ENCODE measurements around the gene ACO2.
"Not testable (repeated sequence)": the region's sequence is repeated elsewhere in the genome, so short reads cannot be mapped to it uniquely, and the experiment has no call there.

The ACO2 gene

GRCh38 chr22:41568811-41569210, 99.9 kb downstream of the ACO2 start:
- no peaks in the 10 kb centered on the region for H3K79me2 ChIP-seq (ENCODE audit: low read length)
- H3K27me3 ChIP-seq (ENCODE audit: low read depth, low read length): no peaks in the 10 kb centered on the region
- H3K9me3 ChIP-seq (ENCODE audit: insufficient read depth, low read length): no peaks in the 10 kb centered on the region
- no peak overlapping the region for H2AFZ ChIP-seq (ENCODE audit: low read depth, low read length)
- H3K4me1 ChIP-seq (ENCODE audit: low read length): no peaks in the 10 kb centered on the region
- no peak overlapping the region for H3K9ac ChIP-seq (ENCODE audit: low read length)
- no peak overlapping the region for H3K4me2 ChIP-seq (ENCODE audit: low read length)
- no peaks in the 10 kb centered on the region for H3K36me3 ChIP-seq (replicated peaks; ENCODE audit: low read depth, low read length)
- no peak for TF ChIP-seq EZH2phosphoT487 (IDR thresholded peaks at IDR 0.05; ENCODE audit: low read depth)
- TF ChIP-seq, protein P1, sequence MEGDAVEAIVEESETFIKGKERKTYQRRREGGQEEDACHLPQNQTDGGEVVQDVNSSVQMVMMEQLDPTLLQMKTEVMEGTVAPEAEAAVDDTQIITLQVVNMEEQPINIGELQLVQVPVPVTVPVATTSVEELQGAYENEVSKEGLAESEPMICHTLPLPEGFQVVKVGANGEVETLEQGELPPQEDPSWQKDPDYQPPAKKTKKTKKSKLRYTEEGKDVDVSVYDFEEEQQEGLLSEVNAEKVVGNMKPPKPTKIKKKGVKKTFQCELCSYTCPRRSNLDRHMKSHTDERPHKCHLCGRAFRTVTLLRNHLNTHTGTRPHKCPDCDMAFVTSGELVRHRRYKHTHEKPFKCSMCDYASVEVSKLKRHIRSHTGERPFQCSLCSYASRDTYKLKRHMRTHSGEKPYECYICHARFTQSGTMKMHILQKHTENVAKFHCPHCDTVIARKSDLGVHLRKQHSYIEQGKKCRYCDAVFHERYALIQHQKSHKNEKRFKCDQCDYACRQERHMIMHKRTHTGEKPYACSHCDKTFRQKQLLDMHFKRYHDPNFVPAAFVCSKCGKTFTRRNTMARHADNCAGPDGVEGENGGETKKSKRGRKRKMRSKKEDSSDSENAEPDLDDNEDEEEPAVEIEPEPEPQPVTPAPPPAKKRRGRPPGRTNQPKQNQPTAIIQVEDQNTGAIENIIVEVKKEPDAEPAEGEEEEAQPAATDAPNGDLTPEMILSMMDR (IDR thresholded peaks at IDR 0.05; ENCODE audit: low read depth, low read length): no peak
- no peak overlapping the region for H3K4me3 ChIP-seq (ENCODE audit: low read length)
- H4K20me1 ChIP-seq (ENCODE audit: insufficient read depth, low read length): no peaks in the 10 kb centered on the region
- H3K27ac ChIP-seq (ENCODE audit: low read length): no peak overlapping the region

DNA sequence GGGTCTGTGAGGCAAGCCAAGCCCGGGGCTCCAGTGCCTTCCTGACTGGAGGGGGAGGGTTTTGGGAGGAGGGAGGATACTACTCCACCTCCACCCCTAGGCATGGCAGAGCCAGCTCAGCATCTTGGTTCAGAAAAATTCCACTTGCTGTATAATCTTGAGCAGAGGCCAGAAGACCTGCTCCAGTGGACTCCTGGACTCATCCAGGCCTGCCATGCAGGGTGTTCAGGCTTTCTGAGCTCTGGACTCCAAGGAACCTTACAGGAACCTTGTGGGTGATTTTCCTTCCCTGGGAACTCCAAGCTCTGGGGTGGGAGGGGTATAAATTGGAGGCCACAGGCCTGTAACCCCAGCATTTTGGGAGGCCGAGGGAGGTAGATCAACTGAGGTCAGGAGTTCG, 101.3 kb downstream of the ACO2 start:
- no peak overlapping the region for H3K4me2 ChIP-seq (ENCODE audit: low read length)
- no peak overlapping the region for H2AFZ ChIP-seq (ENCODE audit: low read depth, low read length)
- no peak overlapping the region for H3K9ac ChIP-seq (ENCODE audit: low read length)
- H3K4me1 ChIP-seq (ENCODE audit: low read length): no peaks in the 10 kb centered on the region
- H3K27ac ChIP-seq (ENCODE audit: low read length): no peak overlapping the region
- no peaks in the 10 kb centered on the region for H3K27me3 ChIP-seq (ENCODE audit: low read depth, low read length)
- no peaks in the 10 kb centered on the region for H3K9me3 ChIP-seq (ENCODE audit: insufficient read depth, low read length)
- H4K20me1 ChIP-seq (ENCODE audit: insufficient read depth, low read length): no peaks in the 10 kb centered on the region
- H3K4me3 ChIP-seq (ENCODE audit: low read length): no peak overlapping the region
- TF ChIP-seq, protein P1 (IDR thresholded peaks at IDR 0.05; ENCODE audit: low read depth, low read length): no peak
- TF ChIP-seq EZH2phosphoT487 (IDR thresholded peaks at IDR 0.05; ENCODE audit: low read depth): no peak
- H3K36me3 ChIP-seq (replicated peaks; ENCODE audit: low read depth, low read length): no peaks in the 10 kb centered on the region
- no peaks in the 10 kb centered on the region for H3K79me2 ChIP-seq (ENCODE audit: low read length)

DNA sequence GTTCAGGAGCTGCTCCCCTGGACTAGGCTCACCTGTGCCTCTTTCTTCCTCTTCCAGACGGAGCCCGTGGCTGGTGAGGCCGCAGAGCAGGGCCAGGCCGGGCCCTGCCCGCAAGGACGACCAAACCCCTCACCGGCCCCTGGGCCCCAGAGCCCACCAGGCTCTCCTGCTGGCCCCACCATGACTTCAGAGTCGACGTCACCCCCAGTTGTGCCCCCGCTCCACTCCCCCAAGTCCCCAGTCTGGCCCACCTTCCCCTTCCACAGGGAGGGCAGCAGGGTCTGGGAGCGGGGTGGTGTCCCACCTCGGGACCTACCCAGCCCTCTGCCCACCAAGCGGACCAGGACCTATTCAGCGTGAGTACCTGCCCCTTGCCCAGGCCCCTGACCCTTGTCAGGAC, 102.9 kb downstream of the ACO2 start:
- no peak overlapping the region for H3K4me3 ChIP-seq (ENCODE audit: low read length)
- no peaks in the 10 kb centered on the region for H3K27me3 ChIP-seq (ENCODE audit: low read depth, low read length)
- H3K4me1 ChIP-seq (ENCODE audit: low read length): no peaks in the 10 kb centered on the region
- no peak overlapping the region for H3K9ac ChIP-seq (ENCODE audit: low read length)
- TF ChIP-seq, protein P1 (IDR thresholded peaks at IDR 0.05; ENCODE audit: low read depth, low read length): no peak
- TF ChIP-seq EZH2phosphoT487 (IDR thresholded peaks at IDR 0.05; ENCODE audit: low read depth): no peak
- no peak overlapping the region for H3K4me2 ChIP-seq (ENCODE audit: low read length)
- H3K9me3 ChIP-seq (ENCODE audit: insufficient read depth, low read length): no peaks in the 10 kb centered on the region
- H4K20me1 ChIP-seq (ENCODE audit: insufficient read depth, low read length): no peaks in the 10 kb centered on the region
- H3K27ac ChIP-seq (ENCODE audit: low read length): no peak overlapping the region
- no peaks in the 10 kb centered on the region for H3K36me3 ChIP-seq (replicated peaks; ENCODE audit: low read depth, low read length)
- no peaks in the 10 kb centered on the region for H3K79me2 ChIP-seq (ENCODE audit: low read length)
- no peak overlapping the region for H2AFZ ChIP-seq (ENCODE audit: low read depth, low read length)

DNA sequence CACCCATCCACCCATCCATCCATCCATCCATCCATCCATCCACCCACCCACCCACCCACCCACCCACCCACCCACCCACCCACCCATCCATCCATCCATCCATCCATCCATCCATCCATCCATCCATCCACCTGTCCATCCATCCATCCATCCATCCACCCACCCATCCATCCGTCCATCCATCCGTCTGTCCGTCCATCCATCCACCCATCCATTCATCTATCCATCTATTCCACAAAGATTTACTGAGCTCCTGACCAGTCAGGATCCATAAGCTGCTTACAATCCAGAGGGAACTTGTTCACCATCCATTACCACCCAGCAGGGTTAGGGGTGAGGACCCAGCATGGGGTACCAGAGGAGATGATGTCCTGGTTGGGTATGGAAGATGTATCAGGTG, 103.4 kb downstream of the ACO2 start:
- H3K9me3 ChIP-seq (ENCODE audit: insufficient read depth, low read length); H3K27me3 ChIP-seq (ENCODE audit: low read depth, low read length); H3K27ac ChIP-seq (ENCODE audit: low read length); H3K36me3 ChIP-seq (replicated peaks; ENCODE audit: low read depth, low read length); H4K20me1 ChIP-seq (ENCODE audit: insufficient read depth, low read length); H3K9ac ChIP-seq (ENCODE audit: low read length); H3K4me3 ChIP-seq (ENCODE audit: low read length); H2AFZ ChIP-seq (ENCODE audit: low read depth, low read length); H3K4me2 ChIP-seq (ENCODE audit: low read length); H3K4me1 ChIP-seq (ENCODE audit: low read length); H3K79me2 ChIP-seq (ENCODE audit: low read length): not testable (repeated sequence)

DNA sequence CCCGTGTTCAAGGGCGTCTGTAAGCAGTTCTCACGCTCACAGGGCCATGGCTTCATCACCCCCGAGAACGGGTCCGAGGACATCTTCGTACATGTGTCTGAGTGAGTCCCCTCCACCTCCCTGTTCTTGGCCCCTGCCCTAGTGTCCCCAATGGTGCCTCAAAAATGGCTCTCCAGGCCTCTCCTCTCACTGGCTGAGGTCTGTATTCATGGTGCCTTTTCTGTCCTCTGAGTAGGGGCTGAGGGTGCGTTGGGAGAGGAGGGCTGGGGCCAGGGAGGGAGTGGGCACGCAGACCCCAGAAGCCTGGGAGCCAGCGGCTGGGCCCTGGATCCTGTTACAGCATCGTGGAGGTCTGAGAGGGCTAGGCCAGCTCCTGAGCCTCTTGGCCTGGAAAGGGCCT, 104.8 kb downstream of the ACO2 start:
- no peak overlapping the region for H3K4me3 ChIP-seq (ENCODE audit: low read length)
- H4K20me1 ChIP-seq (ENCODE audit: insufficient read depth, low read length): no peaks in the 10 kb centered on the region
- no peaks in the 10 kb centered on the region for H3K27me3 ChIP-seq (ENCODE audit: low read depth, low read length)
- no peak overlapping the region for H3K9ac ChIP-seq (ENCODE audit: low read length)
- TF ChIP-seq, protein P1 (IDR thresholded peaks at IDR 0.05; ENCODE audit: low read depth, low read length): no peak
- TF ChIP-seq EZH2phosphoT487 (IDR thresholded peaks at IDR 0.05; ENCODE audit: low read depth): no peak
- H3K9me3 ChIP-seq (ENCODE audit: insufficient read depth, low read length): no peaks in the 10 kb centered on the region
- H3K36me3 ChIP-seq (replicated peaks; ENCODE audit: low read depth, low read length): no peaks in the 10 kb centered on the region
- H3K4me2 ChIP-seq (ENCODE audit: low read length): no peak overlapping the region
- no peak overlapping the region for H3K27ac ChIP-seq (ENCODE audit: low read length)
- no peak overlapping the region for H2AFZ ChIP-seq (ENCODE audit: low read depth, low read length)
- H3K79me2 ChIP-seq (ENCODE audit: low read length): no peaks in the 10 kb centered on the region
- H3K4me1 ChIP-seq (ENCODE audit: low read length): no peaks in the 10 kb centered on the region
